ENCODE data around the gene SLC25A26. TPM values are rescaled to one million over a fixed set of nuclear protein-coding genes. Genes with fewer than 3 reads are reported as not detected.
A peak's percentile ranks its signal among the peaks of the same experiment; 100 is the strongest.
"Not testable (repeated sequence)": the region's sequence is repeated elsewhere in the genome, so short reads cannot be mapped to it uniquely, and the experiment has no call there.

SLC25A26 gene
- total RNA-seq, 1 donor from 2014 or later: 20.7 TPM

GRCh38 chr3:66411474-66411873 is 190.7 kb downstream of the SLC25A26 start:
- DNase-seq (ENCODE audit: low read depth): no peak

- no peak for DNase-seq (ENCODE audit: low read depth)
These were observed 191.4 kb downstream of the SLC25A26 start for GRCh38 chr3:66411961-66412887.

- DNase-seq (ENCODE audit: low read depth): peak; percentile 9
These were observed 192.4 kb downstream of the SLC25A26 start for GRCh38 chr3:66413151-66413751.

GRCh38 chr3:66414846-66415245 is 194.0 kb downstream of the SLC25A26 start:
- DNase-seq (ENCODE audit: low read depth): no peak

GRCh38 chr3:66415867-66416428 is 195.1 kb downstream of the SLC25A26 start:
- no peak for DNase-seq (ENCODE audit: low read depth)

- DNase-seq (ENCODE audit: low read depth): no peak
These were observed 195.9 kb downstream of the SLC25A26 start for GRCh38 chr3:66416556-66417304.

- DNase-seq (ENCODE audit: low read depth): no peak
These were observed 197.7 kb downstream of the SLC25A26 start for GRCh38 chr3:66418475-66418931.

GRCh38 chr3:66419036-66419435 is 198.2 kb downstream of the SLC25A26 start:
- DNase-seq (ENCODE audit: low read depth): no peak

- DNase-seq (ENCODE audit: low read depth): not testable (repeated sequence)
These were observed 200.3 kb downstream of the SLC25A26 start for GRCh38 chr3:66421144-66421543.

- not testable (repeated sequence) for DNase-seq (ENCODE audit: low read depth)
These were observed 201.1 kb downstream of the SLC25A26 start for GRCh38 chr3:66421893-66422292.

- DNase-seq (ENCODE audit: low read depth): peak; percentile 25
These were observed 203.0 kb downstream of the SLC25A26 start for GRCh38 chr3:66423791-66424190.

- no peak for DNase-seq (ENCODE audit: low read depth)
These were observed 204.2 kb downstream of the SLC25A26 start for GRCh38 chr3:66425032-66425431.

- DNase-seq (ENCODE audit: low read depth): no peak
These were observed 204.8 kb downstream of the SLC25A26 start for GRCh38 chr3:66425576-66426114.

GRCh38 chr3:66426135-66426534 is 205.3 kb downstream of the SLC25A26 start:
- DNase-seq (ENCODE audit: low read depth): no peak

GRCh38 chr3:66427352-66427751 is 206.6 kb downstream of the SLC25A26 start:
- no peak for DNase-seq (ENCODE audit: low read depth)

- no peak for DNase-seq (ENCODE audit: low read depth)
These were observed 207.2 kb downstream of the SLC25A26 start for GRCh38 chr3:66427951-66428474.

Other genes starting within 250 kb of the SLC25A26 start
- gene MAGI1, start 182.1 kb upstream of the SLC25A26 start, total RNA-seq: 4.9 and 30.5 TPM in 2 replicates